K562 (cell line): ENCODE data around the gene SHTN1.

Source experiments
- BCOR ChIP-seq: fragments of 450-650 bp; IDR thresholded peaks from 2 replicates; pipeline ENCODE4 v1.6.1; 2016
- CEBPB ChIP-seq: fragments of 450-650 bp; IDR thresholded peaks from 2 replicates; pipeline ENCODE4 v1.6.1; 2016; ENCODE audit warnings: missing genetic modification characterization, missing compliant biosample characterization
- CTCF ChIP-seq, 3 experiments: IDR thresholded peaks in 2 of 3; conservative IDR thresholded peaks in 1 of 3; 2 replicates each; pipeline ENCODE4 v1.5.1; 2011 to 2012; ENCODE audit warnings: low read length in 3 of 3, mild to moderate bottlenecking in 3 of 3, control low read depth in 2 of 3, improper control_type of control experiment in 1 of 3, inconsistent platforms in 1 of 3, low read depth in 1 of 3, mixed read lengths in 1 of 3, moderate library complexity in 1 of 3; ENCODE audit not compliant: insufficient read depth in 2 of 3
- FOS ChIP-seq: IDR thresholded peaks from 3 replicates; pipeline ENCODE4 v1.6.1; 2011; ENCODE audit not compliant: insufficient read length; ENCODE audit errors: extremely low read depth
- POLR2A ChIP-seq: fragments of 450-650 bp; conservative IDR thresholded peaks from 2 replicates; pipeline ENCODE4 v1.6.1; 2016
- SP1 ChIP-seq: sonication (generic); formaldehyde crosslinking; IDR thresholded peaks from 2 replicates; pipeline ENCODE4 v1.8.1; 2022; ENCODE audit warnings: mild to moderate bottlenecking, missing genetic modification reagents
- STAT5A ChIP-seq: IDR thresholded peaks from 2 replicates; pipeline ENCODE4 v1.6.1; 2012; ENCODE audit warnings: low read length, inconsistent platforms, borderline replicate concordance
- STAT6 ChIP-seq: sonication (generic); formaldehyde crosslinking; IDR thresholded peaks from 2 replicates; pipeline ENCODE4 v1.8.1; 2023; ENCODE audit warnings: mild to moderate bottlenecking, missing genetic modification reagents
- ZHX1 ChIP-seq: fragments of 150-350 bp; conservative IDR thresholded peaks from 2 replicates; pipeline ENCODE4 v1.6.1; 2014; ENCODE audit warnings: low read length

- TF ChIP-seq POLR2A (no peak), CEBPB (tag) (no peak), STAT5A (no peak), STAT6 (CRISPR knock-in tag) (no peak), BCOR (no peak), SP1 (no peak), FOS (no peak), ZHX1 (no peak), CTCF (IDR thresholded peaks at IDR 0.05 in 2 of 3, conservative IDR thresholded peaks at IDR 0.05 in 1 of 3; ENCODE audit: insufficient read depth in 2 of 3, low read depth in 1 of 3, low read length in 3 of 3) (no peak)
Observed at GRCh38 chr10:116866987-116867595, 137.9 kb downstream of the SHTN1 start.
